GM12892 (cell line): Measurements from ENCODE around the gene ERH.

Experiments used
- DNase-seq: peaks from one replicate; pipeline ENCODE4 v3.0.0; 2011; ENCODE audit not compliant: insufficient read length
- FAIRE-seq: peaks from 2 replicates; lab custom pipeline; 2011; peaks lifted over from hg19 to GRCh38; lab: Jason Lieb, UNC
- POLR2A ChIP-seq: IDR thresholded peaks from 2 replicates; pipeline ENCODE4 v1.6.1; 2011; ENCODE audit warnings: low read depth, low read length, control low read depth
- POLR2AphosphoS5 ChIP-seq: IDR thresholded peaks from 2 replicates; pipeline ENCODE4 v1.6.1; 2011; ENCODE audit warnings: low read depth, low read length, control low read depth
- TAF1 ChIP-seq: IDR thresholded peaks from 2 replicates; pipeline ENCODE4 v1.6.1; 2011; ENCODE audit warnings: low read depth, mild to moderate bottlenecking, control low read depth, low read length, borderline replicate concordance

The ERH gene

GRCh38 chr14:69376439-69376838 lies 21.7 kb downstream of the ERH start:
- TF ChIP-seq TAF1 (no peak), POLR2AphosphoS5 (no peak), POLR2A (no peak; the same call in 1 of the 2 replicates)
- DNase-seq = no peak
- FAIRE-seq = peak; percentile 63

GRCh38 chr14:69375722-69376121 lies 22.4 kb downstream of the ERH start:
- TF ChIP-seq POLR2AphosphoS5 (no peak), TAF1 (no peak), POLR2A (no peak)
- no peak for FAIRE-seq
- DNase-seq = no peak

- no peak for DNase-seq
- TF ChIP-seq POLR2AphosphoS5 = no peak
- TF ChIP-seq POLR2A = no peak
- TF ChIP-seq TAF1 = no peak
- FAIRE-seq = no peak
Measured at GRCh38 chr14:69375182-69375581, 22.9 kb downstream of the ERH start.

- TF ChIP-seq POLR2A (no peak), TAF1 (no peak), POLR2AphosphoS5 (no peak)
Measured at GRCh38 chr14:69374235-69374634, 23.9 kb downstream of the ERH start.

GRCh38 chr14:69373104-69373503 lies 25.0 kb downstream of the ERH start:
- DNase-seq (no peak), FAIRE-seq (no peak)
- TF ChIP-seq POLR2AphosphoS5 = no peak
- no peak for TF ChIP-seq POLR2A
- no peak for TF ChIP-seq TAF1

More at GRCh38 chr14:69374235-69374634, 23.9 kb downstream of the ERH start:
- no peak for DNase-seq
- FAIRE-seq = no peak

- DNase-seq (no peak), FAIRE-seq (no peak)
- TF ChIP-seq TAF1 = no peak
- TF ChIP-seq POLR2A = no peak
- TF ChIP-seq POLR2AphosphoS5 = no peak
Measured at GRCh38 chr14:69372146-69372545, 26.0 kb downstream of the ERH start.

- FAIRE-seq = no peak
Measured at GRCh38 chr14:69370061-69370460, 28.0 kb downstream of the ERH start.

GRCh38 chr14:69368381-69368780 lies 29.7 kb downstream of the ERH start:
- FAIRE-seq = no peak
- DNase-seq = no peak
- no peak for TF ChIP-seq POLR2AphosphoS5
- no peak for TF ChIP-seq POLR2A
- TF ChIP-seq TAF1 = no peak

More at GRCh38 chr14:69370061-69370460, 28.0 kb downstream of the ERH start:
- DNase-seq = no peak
- TF ChIP-seq POLR2A (no peak), POLR2AphosphoS5 (no peak), TAF1 (no peak)

GRCh38 chr14:69366761-69367160 lies 31.3 kb downstream of the ERH start:
- no peak for TF ChIP-seq POLR2A
- TF ChIP-seq POLR2AphosphoS5 = no peak
- TF ChIP-seq TAF1 = no peak
- FAIRE-seq (no peak), DNase-seq (no peak)

GRCh38 chr14:69366069-69366468 lies 32.0 kb downstream of the ERH start:
- FAIRE-seq = no peak

GRCh38 chr14:69364378-69364777 lies 33.7 kb downstream of the ERH start:
- FAIRE-seq (no peak), DNase-seq (no peak)
- TF ChIP-seq POLR2AphosphoS5 (no peak), TAF1 (no peak), POLR2A (no peak)

More at GRCh38 chr14:69366069-69366468, 32.0 kb downstream of the ERH start:
- TF ChIP-seq POLR2A (no peak), TAF1 (no peak), POLR2AphosphoS5 (no peak)
- DNase-seq = no peak

- no peak for DNase-seq
- no peak for FAIRE-seq
- TF ChIP-seq POLR2AphosphoS5 (no peak), POLR2A (no peak), TAF1 (no peak)
Measured at GRCh38 chr14:69363964-69364363, 34.1 kb downstream of the ERH start.
